Measurements from ENCODE around the gene SCLY.
"Not testable (repeated sequence)": the region's sequence is repeated elsewhere in the genome, so short reads cannot be mapped to it uniquely, and the experiment has no call there.

SCLY gene

GRCh38 chr2:238114851-238115660 lies 54.3 kb downstream of the SCLY start:
- Mint-ChIP-seq H3K9me3 (peaks cover 13% of the 10 kb centered on the region), H3K4me1 (ENCODE audit: low read depth) (no peaks in the 10 kb centered on the region), H3K27me3 (peaks cover 9% of the 10 kb centered on the region), H3K36me3 (ENCODE audit: low read depth) (no peaks in the 10 kb centered on the region), H3K27ac (no peak overlapping the region), H3K4me3 (no peak overlapping the region)
- no peak for DNase-seq

GRCh38 chr2:238115709-238116108 lies 54.9 kb downstream of the SCLY start:
- H3K4me3 Mint-ChIP-seq; DNase-seq; H3K36me3 Mint-ChIP-seq (ENCODE audit: low read depth); H3K27ac Mint-ChIP-seq; H3K4me1 Mint-ChIP-seq (ENCODE audit: low read depth); H3K27me3 Mint-ChIP-seq: not testable (repeated sequence)
- peaks cover 13% of the 10 kb centered on the region for H3K9me3 Mint-ChIP-seq

- peaks cover 13% of the 10 kb centered on the region for H3K9me3 Mint-ChIP-seq
- no peaks in the 10 kb centered on the region for H3K4me1 Mint-ChIP-seq (ENCODE audit: low read depth)
- peaks cover 9% of the 10 kb centered on the region for H3K27me3 Mint-ChIP-seq
- DNase-seq = no peak
- no peak overlapping the region for H3K27ac Mint-ChIP-seq
- no peaks in the 10 kb centered on the region for H3K36me3 Mint-ChIP-seq (ENCODE audit: low read depth)
- H3K4me3 Mint-ChIP-seq = no peak overlapping the region
These were observed 55.7 kb downstream of the SCLY start for GRCh38 chr2:238116298-238117198.

- no peak overlapping the region for H3K4me3 Mint-ChIP-seq
- no peak for DNase-seq
- no peaks in the 10 kb centered on the region for H3K36me3 Mint-ChIP-seq (ENCODE audit: low read depth)
- H3K27ac Mint-ChIP-seq = no peak overlapping the region
- no peaks in the 10 kb centered on the region for H3K4me1 Mint-ChIP-seq (ENCODE audit: low read depth)
- H3K27me3 Mint-ChIP-seq = peaks cover 9% of the 10 kb centered on the region
- H3K9me3 Mint-ChIP-seq = peaks cover 9% of the 10 kb centered on the region
These were observed 56.7 kb downstream of the SCLY start for GRCh38 chr2:238117199-238118154.

GRCh38 chr2:238119756-238120462 lies 59.1 kb downstream of the SCLY start:
- Mint-ChIP-seq H3K4me1 (ENCODE audit: low read depth) (no peaks in the 10 kb centered on the region), H3K27ac (no peak overlapping the region), H3K9me3 (no peaks in the 10 kb centered on the region), H3K4me3 (no peak overlapping the region), H3K36me3 (ENCODE audit: low read depth) (no peaks in the 10 kb centered on the region), H3K27me3 (peaks cover 9% of the 10 kb centered on the region)
- DNase-seq = no peak

GRCh38 chr2:238120463-238121298 lies 59.9 kb downstream of the SCLY start:
- no peak for DNase-seq
- Mint-ChIP-seq H3K27me3 (peaks cover 9% of the 10 kb centered on the region), H3K9me3 (no peaks in the 10 kb centered on the region), H3K4me1 (ENCODE audit: low read depth) (no peaks in the 10 kb centered on the region), H3K36me3 (ENCODE audit: low read depth) (no peaks in the 10 kb centered on the region), H3K4me3 (no peak overlapping the region), H3K27ac (no peak overlapping the region)

GRCh38 chr2:238121511-238122286 lies 60.9 kb downstream of the SCLY start:
- Mint-ChIP-seq H3K4me1 (ENCODE audit: low read depth) (no peaks in the 10 kb centered on the region), H3K9me3 (no peaks in the 10 kb centered on the region), H3K27ac (no peak overlapping the region), H3K27me3 (peaks cover 9% of the 10 kb centered on the region), H3K36me3 (ENCODE audit: low read depth) (no peaks in the 10 kb centered on the region), H3K4me3 (no peak overlapping the region)
- DNase-seq = no peak

- Mint-ChIP-seq H3K4me3 (no peak overlapping the region), H3K27ac (no peak overlapping the region), H3K9me3 (no peaks in the 10 kb centered on the region), H3K36me3 (ENCODE audit: low read depth) (no peaks in the 10 kb centered on the region), H3K4me1 (ENCODE audit: low read depth) (no peaks in the 10 kb centered on the region), H3K27me3 (peaks cover 5% of the 10 kb centered on the region)
- DNase-seq = no peak
These were observed 61.8 kb downstream of the SCLY start for GRCh38 chr2:238122287-238123217.

- H3K27ac Mint-ChIP-seq = no peak overlapping the region
- no peak overlapping the region for H3K4me3 Mint-ChIP-seq
- peaks cover 2% of the 10 kb centered on the region for H3K27me3 Mint-ChIP-seq
- no peak for DNase-seq
- no peaks in the 10 kb centered on the region for H3K4me1 Mint-ChIP-seq (ENCODE audit: low read depth)
- H3K9me3 Mint-ChIP-seq = no peaks in the 10 kb centered on the region
- H3K36me3 Mint-ChIP-seq (ENCODE audit: low read depth) = no peaks in the 10 kb centered on the region
These were observed 62.6 kb downstream of the SCLY start for GRCh38 chr2:238123218-238123971.

GRCh38 chr2:238123991-238124470 lies 63.2 kb downstream of the SCLY start:
- Mint-ChIP-seq H3K4me1 (ENCODE audit: low read depth) (no peaks in the 10 kb centered on the region), H3K27ac (no peak overlapping the region)
- no peak for DNase-seq

GRCh38 chr2:238124488-238125126 lies 63.8 kb downstream of the SCLY start:
- Mint-ChIP-seq H3K4me3 (no peak overlapping the region), H3K27ac (no peak overlapping the region), H3K27me3 (peaks cover 2% of the 10 kb centered on the region), H3K36me3 (ENCODE audit: low read depth) (no peaks in the 10 kb centered on the region), H3K4me1 (ENCODE audit: low read depth) (no peaks in the 10 kb centered on the region), H3K9me3 (no peaks in the 10 kb centered on the region)
- no peak for DNase-seq

More at GRCh38 chr2:238123991-238124470, 63.2 kb downstream of the SCLY start:
- peaks cover 2% of the 10 kb centered on the region for H3K27me3 Mint-ChIP-seq
- H3K4me3 Mint-ChIP-seq = no peak overlapping the region
- H3K36me3 Mint-ChIP-seq (ENCODE audit: low read depth) = no peaks in the 10 kb centered on the region
- H3K9me3 Mint-ChIP-seq = no peaks in the 10 kb centered on the region

Data from activated T-cell treated with anti-CD3 and anti-CD28 coated beads, Interleukin-2, amount 50 U/mL, for 24 hours (primary cell).